Karpas-422 (cell line): Measurements from ENCODE around the gene TTC22. TPM values are rescaled to one million over a fixed set of nuclear protein-coding genes. Genes with fewer than 3 reads are reported as not detected.

Source experiments
- DNase-seq: peaks from one replicate; pipeline ENCODE4 v3.0.0-alpha.2; 2015
- H2AFZ ChIP-seq: fragments of 200-600 bp; sonication (generic); 2 replicates; pipeline ENCODE4 v1.6.1; 2014; ENCODE audit warnings: antibody characterized with exemption, low read length, mixed read lengths
- H3K27ac ChIP-seq: fragments of 200-600 bp; sonication (generic); 2 replicates; pipeline ENCODE4 v1.5.1; 2014; ENCODE audit warnings: mild to moderate bottlenecking, low read length, moderate library complexity
- H3K27me3 ChIP-seq: fragments of 200-600 bp; sonication (generic); 2 replicates; pipeline ENCODE4 v1.6.1; 2014; ENCODE audit warnings: low read length, mixed read lengths
- H3K36me3 ChIP-seq: fragments of 200-600 bp; sonication (generic); 2 replicates; pipeline ENCODE4 v1.6.1; 2014; ENCODE audit warnings: low read length, mixed read lengths; ENCODE audit not compliant: insufficient read depth
- H3K4me1 ChIP-seq: fragments of 200-600 bp; sonication (generic); 2 replicates; pipeline ENCODE4 v1.6.1; 2014; ENCODE audit warnings: mild to moderate bottlenecking, low read length, mixed read lengths
- H3K4me2 ChIP-seq: fragments of 200-600 bp; sonication (generic); 2 replicates; pipeline ENCODE4 v1.6.1; 2014; ENCODE audit warnings: low read length, low read depth, mild to moderate bottlenecking; ENCODE audit not compliant: poor library complexity, severe bottlenecking
- H3K4me3 ChIP-seq: fragments of 200-600 bp; sonication (generic); 2 replicates; pipeline ENCODE4 v1.5.1; 2014; ENCODE audit warnings: mild to moderate bottlenecking, antibody characterized with exemption, low read length, mixed read lengths
- H3K79me2 ChIP-seq: fragments of 200-600 bp; sonication (generic); 2 replicates; pipeline ENCODE4 v1.6.1; 2014; ENCODE audit warnings: mild to moderate bottlenecking, low read length, mixed read lengths
- H3K9ac ChIP-seq: fragments of 200-600 bp; sonication (generic); 2 replicates; pipeline ENCODE4 v1.6.0; 2014; ENCODE audit warnings: low read length
- H3K9me2 ChIP-seq: fragments of 200-600 bp; sonication (generic), shearing (Covaris generic); replicated peaks from 2 replicates; pipeline ENCODE4 v1.6.0; 2014; ENCODE audit warnings: mild to moderate bottlenecking, low read length, moderate library complexity; ENCODE audit not compliant: insufficient read depth
- H3K9me3 ChIP-seq: fragments of 300-700, 200-600 bp; sonication (generic); 2 replicates; pipeline ENCODE4 v1.6.1; 2014; ENCODE audit warnings: low read length, mixed read lengths
- H4K20me1 ChIP-seq: fragments of 200-600 bp; sonication (generic); 2 replicates; pipeline ENCODE4 v1.6.1; 2014; ENCODE audit warnings: mild to moderate bottlenecking, antibody characterized with exemption, low read length, low read depth; ENCODE audit not compliant: insufficient read depth
- total RNA-seq: library from RNA; depleted of rRNA; stranded (reverse); fragments of >200 nt; shearing (Covaris generic); gene quantifications from 2 replicates; pipeline ENCODE4 v1.2.3, GENCODE V29; 2014; ENCODE audit warnings: low replicate concordance

TTC22 gene
- total RNA-seq, 1 experiment from 2014 or later = not detected

DNA sequence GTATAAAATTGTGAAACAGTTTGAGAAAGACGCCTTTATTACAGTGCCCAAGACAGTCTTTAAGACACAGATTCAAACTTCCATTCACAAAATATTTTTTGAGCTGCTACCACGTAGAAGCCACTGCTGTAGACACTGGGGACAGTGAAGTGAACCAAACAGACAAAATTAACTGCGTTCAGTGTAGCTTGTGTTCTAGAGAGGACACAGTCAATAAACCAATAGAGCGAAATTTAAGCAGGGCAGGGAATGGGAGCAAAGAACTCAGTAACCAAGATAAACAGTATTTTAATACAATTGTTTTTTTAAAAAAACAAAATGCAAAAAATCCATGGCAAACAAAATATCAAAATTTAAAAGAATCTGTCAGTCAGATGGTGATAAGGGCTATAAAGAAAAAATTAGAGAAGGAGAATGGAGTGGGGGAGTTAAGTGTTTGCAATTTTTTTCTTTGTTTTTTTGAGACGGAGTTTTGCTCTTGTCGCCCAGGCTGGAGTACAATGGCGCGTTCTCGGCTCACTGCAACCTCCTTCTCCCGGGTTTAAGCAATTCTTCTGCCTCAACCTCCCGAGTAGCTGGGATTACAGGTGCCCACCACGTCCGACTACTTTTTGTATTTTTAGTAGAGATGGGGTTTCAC, 36.1 kb downstream of the TTC22 start:
- H3K4me1 ChIP-seq = peaks cover 30% of the 10 kb centered on the region
- H3K27me3 ChIP-seq = no peaks in the 10 kb centered on the region
- H3K9ac ChIP-seq = peak overlapping the region; percentile 65
- H3K36me3 ChIP-seq = no peaks in the 10 kb centered on the region
- H3K27ac ChIP-seq = no peak overlapping the region; the same call in 1 of the 2 replicates
- H3K9me3 ChIP-seq = no peaks in the 10 kb centered on the region
- peak overlapping the region; percentile 91 for H3K4me2 ChIP-seq
- H3K4me3 ChIP-seq = peak overlapping the region; percentile 73
- no peaks in the 10 kb centered on the region for H4K20me1 ChIP-seq
- H3K79me2 ChIP-seq = peaks cover 29% of the 10 kb centered on the region
- peak overlapping the region; percentile 91 for H2AFZ ChIP-seq
- H3K9me2 ChIP-seq = no peaks in the 10 kb centered on the region
- no peak for DNase-seq

DNA sequence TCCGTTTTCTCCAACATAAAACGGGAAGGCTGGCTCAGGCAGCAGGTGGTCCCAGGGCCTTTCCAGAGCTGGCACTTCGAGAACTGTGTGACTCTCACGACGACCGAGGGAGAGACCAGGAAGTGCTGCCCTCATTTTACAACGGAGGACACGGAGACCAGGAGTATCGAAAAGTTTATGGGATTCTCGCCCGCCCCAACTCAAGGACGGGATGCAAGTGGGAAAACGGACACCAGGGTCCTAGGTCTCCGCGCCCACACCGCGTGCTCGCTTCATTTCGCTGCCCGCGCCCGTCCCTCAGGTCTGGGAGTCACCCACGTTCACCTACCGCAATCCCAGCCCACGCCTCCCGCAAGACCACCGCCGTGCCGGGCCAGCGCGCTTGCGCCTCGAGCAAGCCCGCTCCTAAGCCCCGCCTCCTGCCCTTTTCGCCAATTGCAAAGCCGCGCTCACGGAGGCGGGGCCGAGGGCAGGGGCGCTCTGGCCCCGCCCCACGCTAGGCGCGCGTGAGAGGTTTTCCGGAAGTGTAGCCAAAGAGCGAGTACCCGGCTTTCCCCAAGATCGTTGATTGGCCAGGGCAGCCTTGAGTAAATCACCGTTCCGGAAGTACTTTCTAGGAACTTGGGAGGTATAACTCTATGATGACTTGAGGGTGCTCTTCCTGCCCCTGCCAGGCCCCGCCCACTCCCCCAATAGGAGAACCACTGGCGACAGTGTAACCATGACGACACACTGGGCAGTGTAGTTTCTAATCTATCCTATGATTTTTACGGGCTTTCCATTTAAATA, 36.8 kb downstream of the TTC22 start, which contains the start of gene PARS2:
Gene PARS2 (minus strand): TSS at position 391 of the 789 bp plus-strand sequence. CDS start 5,362 bp downstream, outside the sequence.
- Histone ChIP-seq H3K4me1 (peaks cover 33% of the 10 kb centered on the region), H3K9me2 (no peaks in the 10 kb centered on the region), H3K27me3 (no peaks in the 10 kb centered on the region), H3K4me3 (peak within 1 kb of the TSS; percentile 85), H3K9ac (peak within 1 kb of the TSS; percentile 87), H3K9me3 (no peaks in the 10 kb centered on the region), H3K36me3 (no peaks in the 10 kb centered on the region), H4K20me1 (no peaks in the 10 kb centered on the region), H2AFZ (peak within 1 kb of the TSS; percentile 91), H3K4me2 (peak within 1 kb of the TSS; percentile 93), H3K27ac (no peak within 1 kb of the TSS; the same call in 1 of the 2 replicates), H3K79me2 (peaks cover 29% of the 10 kb centered on the region)
- peak; percentile 100 for DNase-seq

DNA sequence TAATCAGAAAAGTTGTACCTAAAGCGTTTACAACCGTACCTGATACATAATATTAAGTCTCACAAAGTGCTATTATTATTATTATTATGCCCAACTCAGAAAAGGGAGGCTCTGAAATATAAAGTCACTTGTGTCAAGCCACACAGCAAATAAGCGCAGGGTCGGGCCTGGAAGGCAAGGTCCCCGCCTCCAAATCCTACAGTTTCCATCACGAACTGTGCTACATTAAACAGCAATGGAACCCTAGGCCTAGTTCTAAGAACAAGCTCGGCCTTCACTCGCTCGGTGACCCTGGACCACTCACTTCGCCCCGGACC, 37.3 kb downstream of the TTC22 start:
- Histone ChIP-seq H3K27me3 (no peaks in the 10 kb centered on the region), H3K9me2 (no peaks in the 10 kb centered on the region), H3K4me2 (peak overlapping the region; percentile 93), H3K9ac (peak overlapping the region; percentile 87), H3K4me3 (peak overlapping the region; percentile 85), H2AFZ (peak overlapping the region; percentile 72; the same call in 1 of the 2 replicates), H3K79me2 (peaks cover 29% of the 10 kb centered on the region), H3K4me1 (peaks cover 33% of the 10 kb centered on the region), H4K20me1 (no peaks in the 10 kb centered on the region), H3K9me3 (no peaks in the 10 kb centered on the region), H3K36me3 (no peaks in the 10 kb centered on the region), H3K27ac (no peak overlapping the region)
- DNase-seq = peak; percentile 69

DNA sequence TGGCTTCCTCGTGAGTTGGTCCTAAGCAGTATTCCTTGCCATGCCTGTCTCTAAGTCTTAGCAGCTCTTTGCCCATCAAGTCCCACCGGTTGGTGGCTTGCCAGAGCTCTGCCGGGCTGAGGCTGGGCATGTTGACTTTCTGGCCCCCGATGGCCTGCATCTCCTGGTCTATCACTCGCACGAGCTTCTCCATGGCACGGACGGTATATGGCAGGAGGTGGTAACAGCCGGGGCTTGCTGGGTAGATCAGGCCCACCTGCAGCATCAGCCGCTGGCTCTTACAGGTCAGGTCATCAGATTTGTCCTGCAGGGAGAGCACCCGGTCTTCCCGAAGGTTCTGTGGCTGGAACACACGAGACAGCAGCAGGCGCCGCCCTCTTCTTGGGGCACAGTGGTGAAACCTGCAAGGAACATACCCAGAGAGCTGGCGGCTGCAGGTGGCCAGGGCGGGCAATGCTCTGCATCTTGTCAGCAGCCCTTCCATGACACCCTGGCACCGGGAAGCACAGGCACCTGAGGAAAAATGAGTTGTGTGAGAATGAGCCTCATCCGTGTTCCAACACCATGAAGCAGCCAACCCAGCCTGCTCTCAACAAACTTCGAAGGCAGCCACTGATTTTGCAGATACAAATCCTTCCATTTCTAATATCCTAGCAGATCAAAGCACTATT, 42.3 kb downstream of the TTC22 start:
- no peaks in the 10 kb centered on the region; the same call in 1 of the 2 replicates for H3K36me3 ChIP-seq
- H3K4me3 ChIP-seq = no peak overlapping the region
- no peaks in the 10 kb centered on the region for H3K9me2 ChIP-seq
- no peaks in the 10 kb centered on the region for H4K20me1 ChIP-seq
- DNase-seq = no peak
- peaks cover 21% of the 10 kb centered on the region for H3K4me1 ChIP-seq
- no peak overlapping the region for H2AFZ ChIP-seq
- H3K4me2 ChIP-seq = no peak overlapping the region
- H3K27ac ChIP-seq = no peak overlapping the region
- H3K79me2 ChIP-seq = peaks cover 25% of the 10 kb centered on the region
- H3K9me3 ChIP-seq = no peaks in the 10 kb centered on the region
- H3K27me3 ChIP-seq = no peaks in the 10 kb centered on the region
- no peak overlapping the region for H3K9ac ChIP-seq

DNA sequence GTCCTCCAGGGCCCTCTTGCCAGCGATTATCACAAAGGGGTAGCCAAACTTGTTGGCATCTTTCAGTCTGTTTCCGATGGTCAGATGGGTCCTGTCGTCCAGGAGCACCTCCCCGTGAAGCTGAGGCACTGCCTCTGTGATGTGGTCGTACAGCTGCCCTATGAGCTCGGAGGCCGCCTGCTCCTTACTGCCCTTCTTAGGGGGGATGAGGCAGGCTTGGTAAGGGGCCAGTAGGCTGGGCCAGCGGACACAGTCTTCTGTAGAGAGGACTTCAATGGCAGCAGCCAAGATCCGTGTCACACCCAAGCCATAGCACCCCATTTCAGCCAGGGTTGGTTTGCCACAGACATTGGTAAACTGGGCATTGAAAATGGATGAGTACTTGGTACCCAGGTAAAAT, 43.3 kb downstream of the TTC22 start:
- DNase-seq = no peak
- H4K20me1 ChIP-seq = no peaks in the 10 kb centered on the region
- H2AFZ ChIP-seq = no peak overlapping the region
- H3K27me3 ChIP-seq = no peaks in the 10 kb centered on the region
- peaks cover 15% of the 10 kb centered on the region for H3K79me2 ChIP-seq
- no peak overlapping the region for H3K9ac ChIP-seq
- H3K27ac ChIP-seq = no peak overlapping the region
- no peaks in the 10 kb centered on the region for H3K9me3 ChIP-seq
- peaks cover 13% of the 10 kb centered on the region for H3K4me1 ChIP-seq
- H3K4me3 ChIP-seq = no peak overlapping the region
- no peaks in the 10 kb centered on the region for H3K9me2 ChIP-seq
- H3K4me2 ChIP-seq = no peak overlapping the region
- no peaks in the 10 kb centered on the region; the same call in 1 of the 2 replicates for H3K36me3 ChIP-seq

DNA sequence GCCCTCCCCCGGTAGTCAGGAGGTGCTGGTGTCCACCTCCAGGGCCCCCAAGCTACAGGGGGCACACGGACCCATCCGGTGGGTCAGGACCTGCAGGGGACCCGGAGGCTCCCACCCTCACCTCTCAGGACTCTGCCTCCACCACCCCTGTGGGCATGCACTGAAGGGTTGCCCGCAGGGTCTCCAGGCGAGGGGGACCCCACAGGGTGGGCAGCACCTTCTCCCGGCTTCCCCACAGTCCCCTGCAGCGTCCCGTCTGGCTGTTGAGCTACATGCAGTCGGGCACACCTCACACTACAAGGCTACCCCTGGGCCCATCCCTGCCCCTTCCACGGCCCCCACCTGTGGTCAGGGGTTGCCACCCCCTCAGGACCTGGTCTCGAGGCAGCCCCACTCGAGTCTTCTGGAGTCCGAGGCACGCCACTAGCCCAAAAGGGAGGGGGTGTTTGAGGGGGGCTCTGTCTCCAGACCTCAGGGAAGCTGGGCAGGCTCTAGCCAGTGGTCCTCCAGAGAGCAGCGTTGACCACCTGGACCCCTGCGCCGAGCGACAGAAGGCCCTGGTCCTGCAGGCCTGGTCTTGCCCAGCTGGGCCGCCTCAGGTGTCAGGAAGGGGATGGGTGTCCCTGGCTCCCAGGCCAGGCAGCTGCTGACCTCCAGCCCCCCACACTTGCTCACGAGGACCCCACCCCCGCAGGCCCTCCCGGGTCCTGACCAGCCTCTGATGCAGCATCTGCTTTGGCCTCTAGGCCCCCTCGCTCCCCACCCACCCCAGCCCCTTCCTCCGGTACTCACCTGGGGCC, 46.4 kb downstream of the TTC22 start:
- H3K27ac ChIP-seq = no peak overlapping the region
- H3K9me2 ChIP-seq = no peaks in the 10 kb centered on the region
- no peaks in the 10 kb centered on the region for H4K20me1 ChIP-seq
- H3K9ac ChIP-seq = no peak overlapping the region
- no peaks in the 10 kb centered on the region for H3K4me1 ChIP-seq
- no peaks in the 10 kb centered on the region for H3K9me3 ChIP-seq
- H3K4me2 ChIP-seq = no peak overlapping the region
- no peaks in the 10 kb centered on the region for H3K79me2 ChIP-seq
- H3K36me3 ChIP-seq = no peaks in the 10 kb centered on the region; the same call in 1 of the 2 replicates
- no peak overlapping the region for H2AFZ ChIP-seq
- DNase-seq = no peak
- H3K4me3 ChIP-seq = no peak overlapping the region
- H3K27me3 ChIP-seq = no peaks in the 10 kb centered on the region

DNA sequence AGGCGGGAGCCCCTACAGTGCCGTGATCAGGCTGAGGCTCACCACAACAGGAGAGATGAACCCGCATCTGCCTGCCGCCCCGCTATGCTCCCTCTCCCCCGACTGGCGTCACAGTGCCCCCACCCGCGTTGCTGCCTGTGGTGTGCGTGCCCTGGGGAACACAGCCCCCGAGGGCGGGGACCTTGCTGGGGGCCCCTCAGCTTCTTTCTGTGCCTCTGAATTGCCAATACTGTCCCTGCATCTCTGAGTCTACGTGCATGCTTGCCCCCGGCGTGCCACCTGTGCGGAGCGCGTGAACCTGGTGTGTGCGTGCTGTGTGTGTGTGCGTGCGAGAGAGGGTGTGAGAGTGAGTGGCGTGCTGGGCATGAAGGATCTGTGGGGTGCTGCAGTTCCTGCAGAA, 47.1 kb downstream of the TTC22 start:
- Histone ChIP-seq H3K4me2 (no peak overlapping the region), H3K4me3 (no peak overlapping the region), H3K27me3 (no peaks in the 10 kb centered on the region), H3K9me3 (no peaks in the 10 kb centered on the region), H2AFZ (no peak overlapping the region), H3K9ac (no peak overlapping the region), H3K9me2 (no peaks in the 10 kb centered on the region), H3K79me2 (no peaks in the 10 kb centered on the region), H4K20me1 (no peaks in the 10 kb centered on the region), H3K27ac (no peak overlapping the region), H3K4me1 (no peaks in the 10 kb centered on the region), H3K36me3 (no peaks in the 10 kb centered on the region; the same call in 1 of the 2 replicates)
- DNase-seq = no peak
